Cardiac muscle cell (in vitro differentiated cells and primary cell): ENCODE data around the gene BEST3. TPM values are rescaled to one million over a fixed set of nuclear protein-coding genes. Genes with fewer than 3 reads are reported as not detected.

Source experiments
- DNase-seq, 2 donors: peaks; one replicate each; pipeline versions ENCODE4 v3.0.0 to v3.0.0-alpha.2; 2010 to 2017; ENCODE audit warnings: low read depth in 1 of 2, low spot score in 1 of 2
- H3K27ac ChIP-seq: fragments of 200-600 bp; sonication (generic); 2 replicates; pipeline ENCODE4 v1.5.1; 2016
- H3K27me3 ChIP-seq: fragments of 200-600 bp; sonication (generic); 2 replicates; pipeline ENCODE4 v1.6.0; 2016; ENCODE audit warnings: control low read depth
- H3K36me3 ChIP-seq: fragments of 200-600 bp; sonication (generic); 2 replicates; pipeline ENCODE4 v1.5.1; 2016; ENCODE audit warnings: control low read depth
- H3K4me1 ChIP-seq: fragments of 200-600 bp; sonication (generic); 2 replicates; pipeline ENCODE4 v1.8.1; 2017; ENCODE audit warnings: low read depth, mild to moderate bottlenecking, mixed run types
- H3K4me3 ChIP-seq: fragments of 200-600 bp; sonication (generic); 2 replicates; pipeline ENCODE4 v1.5.1; 2016; ENCODE audit warnings: mild to moderate bottlenecking
- H3K9me3 ChIP-seq: fragments of 200-600 bp; sonication (generic); 2 replicates; pipeline ENCODE4 v1.5.1; 2017; ENCODE audit warnings: low read depth, mild to moderate bottlenecking, control low read depth
- CTCF ChIP-seq: IDR thresholded peaks from 2 replicates; pipeline ENCODE4 v1.5.1; 2012; ENCODE audit warnings: low read depth, mild to moderate bottlenecking, low read length
- polyA plus RNA-seq: library from polyadenylated mRNA; unstranded; fragments of >200 nt; fragmentation: Nextera tagmentation; extraction: Ambion mirVana; gene quantifications from 2 replicates; pipeline ENCODE4 v1.2.1, GENCODE V29; 2016
- total RNA-seq: library from RNA; depleted of rRNA; stranded (reverse); fragments of >200 nt; gene quantifications from 2 replicates; pipeline ENCODE4 v1.2.3, GENCODE V29; 2016

BEST3 gene
- total and polyA plus RNA-seq, 2 experiments from 2014 or later, result not detected

- Histone ChIP-seq H3K36me3 (no peaks in the 10 kb centered on the region), H3K4me3 (no peak overlapping the region), H3K9me3 (no peaks in the 10 kb centered on the region), H3K4me1 (no peaks in the 10 kb centered on the region), H3K27me3 (no peaks in the 10 kb centered on the region), H3K27ac (peak overlapping the region; percentile 48)
- DNase-seq, result no peak
- no peak for TF ChIP-seq CTCF
These were observed 57.6 kb downstream of the BEST3 start for GRCh38 chr12:69641546-69641945.

GRCh38 chr12:69639400-69640016 lies 59.6 kb downstream of the BEST3 start:
- Histone ChIP-seq H3K9me3 (no peaks in the 10 kb centered on the region), H3K4me3 (no peak overlapping the region), H3K27me3 (no peaks in the 10 kb centered on the region), H3K27ac (no peak overlapping the region), H3K36me3 (no peaks in the 10 kb centered on the region), H3K4me1 (no peaks in the 10 kb centered on the region)
- TF ChIP-seq CTCF, result peak; percentile 95
- DNase-seq, result peak; percentile 81 to 84

GRCh38 chr12:69633061-69633460 lies 66.0 kb downstream of the BEST3 start:
- H3K9me3 ChIP-seq, result no peaks in the 10 kb centered on the region
- no peaks in the 10 kb centered on the region for H3K36me3 ChIP-seq
- H3K4me1 ChIP-seq, result peaks cover 2% of the 10 kb centered on the region
- no peak overlapping the region for H3K27ac ChIP-seq
- H3K4me3 ChIP-seq, result no peak overlapping the region
- no peak for TF ChIP-seq CTCF
- no peak for DNase-seq
- no peaks in the 10 kb centered on the region for H3K27me3 ChIP-seq

- Histone ChIP-seq H3K9me3 (no peaks in the 10 kb centered on the region), H3K4me3 (no peak overlapping the region), H3K4me1 (peaks cover 2% of the 10 kb centered on the region), H3K27me3 (no peaks in the 10 kb centered on the region), H3K36me3 (no peaks in the 10 kb centered on the region), H3K27ac (no peak overlapping the region)
- no peak for DNase-seq
- peak; percentile 22 for TF ChIP-seq CTCF
These were observed 68.9 kb downstream of the BEST3 start for GRCh38 chr12:69630191-69630590.

- no peaks in the 10 kb centered on the region for H3K36me3 ChIP-seq
- H3K9me3 ChIP-seq, result no peaks in the 10 kb centered on the region
- DNase-seq, result no peak
- no peak overlapping the region for H3K4me3 ChIP-seq
- H3K4me1 ChIP-seq, result peaks cover 8% of the 10 kb centered on the region
- H3K27me3 ChIP-seq, result no peaks in the 10 kb centered on the region
- H3K27ac ChIP-seq, result no peak overlapping the region
- no peak for TF ChIP-seq CTCF
These were observed 71.6 kb downstream of the BEST3 start for GRCh38 chr12:69627501-69627900.
